Measurements from ENCODE around the gene EID1. TPM values are rescaled to one million over a fixed set of nuclear protein-coding genes. Genes with fewer than 3 reads are reported as not detected.

Gene EID1
- total and polyA plus RNA-seq, 9 of the 15 experiments (the other 6 are each of a cell fraction or from before 2014, with no cell fraction given) = 46.5 to 211 (median 143) TPM

DNA sequence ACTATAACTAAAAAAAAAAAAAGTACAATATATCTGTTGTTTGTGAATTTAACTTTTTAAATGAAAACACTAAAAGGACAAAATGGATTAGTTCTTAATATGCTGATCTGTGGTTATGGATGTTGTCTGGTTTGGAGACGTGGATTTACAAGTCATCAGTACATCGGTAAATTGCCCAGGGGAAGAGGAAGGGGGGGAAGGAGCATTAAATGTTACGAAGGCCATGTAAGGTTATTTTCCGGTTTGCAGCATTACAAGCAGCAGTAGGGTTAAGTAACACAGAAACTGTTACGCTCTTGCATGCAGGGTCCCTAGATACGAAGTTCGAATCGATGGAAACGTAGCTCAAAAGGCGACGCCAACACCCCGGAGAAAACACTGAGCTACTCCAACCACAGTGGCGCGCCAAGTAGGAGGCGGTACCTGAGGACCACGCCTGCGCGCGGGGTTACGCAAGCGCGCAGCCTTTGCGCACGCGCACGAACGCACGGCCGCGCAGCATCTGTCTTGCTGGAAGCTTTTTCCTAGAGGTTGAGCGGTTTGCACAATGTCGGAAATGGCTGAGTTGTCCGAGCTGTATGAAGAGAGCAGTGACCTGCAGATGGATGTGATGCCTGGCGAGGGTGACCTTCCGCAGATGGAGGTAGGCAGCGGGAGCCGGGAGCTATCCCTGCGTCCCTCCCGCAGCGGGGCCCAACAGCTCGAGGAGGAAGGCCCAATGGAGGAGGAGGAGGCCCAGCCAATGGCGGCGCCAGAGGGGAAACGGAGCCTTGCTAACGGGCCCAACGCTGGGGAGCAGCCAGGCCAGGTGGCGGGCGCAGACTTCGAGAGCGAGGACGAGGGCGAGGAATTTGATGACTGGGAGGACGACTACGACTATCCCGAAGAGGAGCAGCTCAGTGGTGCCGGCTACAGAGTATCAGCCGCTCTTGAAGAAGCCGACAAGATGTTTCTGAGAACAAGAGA lies at the start of gene EID1 (continued):
- peak; percentile 71 for TF ChIP-seq MYBL2 (IDR thresholded peaks at IDR 0.05; ENCODE audit: low read depth)
- no peak for TF ChIP-seq MYBL2 (CRISPR knock-in tag; IDR thresholded peaks at IDR 0.05; ENCODE audit: borderline replicate concordance)
- no peak for TF ChIP-seq SMAD2 (IDR thresholded peaks at IDR 0.05; ENCODE audit: low read depth, low read length)
- peak; percentile 65 to 79; a peak in 3 of 4 replicates for TF ChIP-seq MAZ (CRISPR knock-in tag; conservative IDR thresholded peaks at IDR 0.05 in 1 of 2, IDR thresholded peaks at IDR 0.05 in 1 of 2)
- TF ChIP-seq NFIC (IDR thresholded peaks at IDR 0.05) = no peak
- TF ChIP-seq ERF (CRISPR knock-in tag; IDR thresholded peaks at IDR 0.05) = no peak
- no peak for TF ChIP-seq ZNF79 (CRISPR knock-in tag; IDR thresholded peaks at IDR 0.05; ENCODE audit: low read depth)
- TF ChIP-seq, protein P1, sequence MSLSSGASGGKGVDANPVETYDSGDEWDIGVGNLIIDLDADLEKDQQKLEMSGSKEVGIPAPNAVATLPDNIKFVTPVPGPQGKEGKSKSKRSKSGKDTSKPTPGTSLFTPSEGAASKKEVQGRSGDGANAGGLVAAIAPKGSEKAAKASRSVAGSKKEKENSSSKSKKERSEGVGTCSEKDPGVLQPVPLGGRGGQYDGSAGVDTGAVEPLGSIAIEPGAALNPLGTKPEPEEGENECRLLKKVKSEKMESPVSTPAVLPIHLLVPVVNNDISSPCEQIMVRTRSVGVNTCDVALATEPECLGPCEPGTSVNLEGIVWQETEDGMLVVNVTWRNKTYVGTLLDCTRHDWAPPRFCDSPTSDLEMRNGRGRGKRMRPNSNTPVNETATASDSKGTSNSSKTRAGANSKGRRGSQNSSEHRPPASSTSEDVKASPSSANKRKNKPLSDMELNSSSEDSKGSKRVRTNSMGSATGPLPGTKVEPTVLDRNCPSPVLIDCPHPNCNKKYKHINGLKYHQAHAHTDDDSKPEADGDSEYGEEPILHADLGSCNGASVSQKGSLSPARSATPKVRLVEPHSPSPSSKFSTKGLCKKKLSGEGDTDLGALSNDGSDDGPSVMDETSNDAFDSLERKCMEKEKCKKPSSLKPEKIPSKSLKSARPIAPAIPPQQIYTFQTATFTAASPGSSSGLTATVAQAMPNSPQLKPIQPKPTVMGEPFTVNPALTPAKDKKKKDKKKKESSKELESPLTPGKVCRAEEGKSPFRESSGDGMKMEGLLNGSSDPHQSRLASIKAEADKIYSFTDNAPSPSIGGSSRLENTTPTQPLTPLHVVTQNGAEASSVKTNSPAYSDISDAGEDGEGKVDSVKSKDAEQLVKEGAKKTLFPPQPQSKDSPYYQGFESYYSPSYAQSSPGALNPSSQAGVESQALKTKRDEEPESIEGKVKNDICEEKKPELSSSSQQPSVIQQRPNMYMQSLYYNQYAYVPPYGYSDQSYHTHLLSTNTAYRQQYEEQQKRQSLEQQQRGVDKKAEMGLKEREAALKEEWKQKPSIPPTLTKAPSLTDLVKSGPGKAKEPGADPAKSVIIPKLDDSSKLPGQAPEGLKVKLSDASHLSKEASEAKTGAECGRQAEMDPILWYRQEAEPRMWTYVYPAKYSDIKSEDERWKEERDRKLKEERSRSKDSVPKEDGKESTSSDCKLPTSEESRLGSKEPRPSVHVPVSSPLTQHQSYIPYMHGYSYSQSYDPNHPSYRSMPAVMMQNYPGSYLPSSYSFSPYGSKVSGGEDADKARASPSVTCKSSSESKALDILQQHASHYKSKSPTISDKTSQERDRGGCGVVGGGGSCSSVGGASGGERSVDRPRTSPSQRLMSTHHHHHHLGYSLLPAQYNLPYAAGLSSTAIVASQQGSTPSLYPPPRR (CRISPR knock-in tag; IDR thresholded peaks at IDR 0.05; ENCODE audit: borderline replicate concordance) = no peak
- TF ChIP-seq ZNF23 (CRISPR knock-in tag; IDR thresholded peaks at IDR 0.05) = no peak
- TF ChIP-seq MAFG (tag; conservative IDR thresholded peaks at IDR 0.05) = no peak
- TF ChIP-seq THRB (CRISPR knock-in tag; conservative IDR thresholded peaks at IDR 0.05) = no peak
- TF ChIP-seq TRIM24 (IDR thresholded peaks at IDR 0.05) = peak in 1 of 2 experiments; percentile 38; a peak in 1 of 4 replicates
